HG03064 (cell line): ENCODE data around the gene LETM1.
"Not testable (repeated sequence)": the region's sequence is repeated elsewhere in the genome, so short reads cannot be mapped to it uniquely, and the experiment has no call there.

Experiments used
- ATAC-seq: cut with Tn5 transposase; IDR thresholded peaks from one replicate; pipeline ENCODE4 v1.9.1; 2021; ENCODE audit warnings: low read depth; ENCODE audit not compliant: unreplicated experiment

Gene LETM1

DNA sequence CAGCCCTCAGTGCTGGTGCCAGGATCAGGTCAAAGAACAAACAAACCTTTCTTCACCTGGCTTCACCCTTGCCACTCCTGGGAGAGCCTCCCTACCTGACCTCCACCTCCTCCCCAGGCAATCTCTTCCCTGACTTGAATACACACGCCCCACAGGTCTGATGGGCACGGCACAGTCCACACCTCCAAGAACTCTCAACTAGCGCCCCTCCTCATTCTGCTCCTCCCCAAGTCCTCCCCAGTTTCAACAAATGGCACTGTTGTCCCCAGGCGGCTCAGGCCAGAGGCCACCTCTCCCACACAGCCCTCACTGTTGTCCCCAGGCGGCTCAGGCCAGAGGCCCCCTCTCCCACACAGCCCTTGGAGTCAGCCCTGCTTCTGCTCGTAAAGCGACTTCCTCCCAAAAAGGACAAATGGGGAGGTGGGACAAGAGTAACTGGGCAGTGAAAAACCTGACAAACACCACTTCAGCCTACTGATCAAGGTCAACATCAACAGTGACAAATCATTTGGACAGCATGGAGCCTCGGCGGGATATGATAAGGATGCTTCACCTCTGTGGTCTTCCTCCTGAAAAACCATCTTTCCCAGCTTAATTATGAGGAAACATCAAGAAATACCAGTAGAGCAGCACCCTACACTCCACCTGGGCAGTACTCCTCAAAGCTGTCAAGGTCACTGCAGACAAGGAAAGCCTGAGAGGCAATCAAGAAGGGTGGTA lies 2.9 kb downstream of the LETM1 start:
- no peak for ATAC-seq

DNA sequence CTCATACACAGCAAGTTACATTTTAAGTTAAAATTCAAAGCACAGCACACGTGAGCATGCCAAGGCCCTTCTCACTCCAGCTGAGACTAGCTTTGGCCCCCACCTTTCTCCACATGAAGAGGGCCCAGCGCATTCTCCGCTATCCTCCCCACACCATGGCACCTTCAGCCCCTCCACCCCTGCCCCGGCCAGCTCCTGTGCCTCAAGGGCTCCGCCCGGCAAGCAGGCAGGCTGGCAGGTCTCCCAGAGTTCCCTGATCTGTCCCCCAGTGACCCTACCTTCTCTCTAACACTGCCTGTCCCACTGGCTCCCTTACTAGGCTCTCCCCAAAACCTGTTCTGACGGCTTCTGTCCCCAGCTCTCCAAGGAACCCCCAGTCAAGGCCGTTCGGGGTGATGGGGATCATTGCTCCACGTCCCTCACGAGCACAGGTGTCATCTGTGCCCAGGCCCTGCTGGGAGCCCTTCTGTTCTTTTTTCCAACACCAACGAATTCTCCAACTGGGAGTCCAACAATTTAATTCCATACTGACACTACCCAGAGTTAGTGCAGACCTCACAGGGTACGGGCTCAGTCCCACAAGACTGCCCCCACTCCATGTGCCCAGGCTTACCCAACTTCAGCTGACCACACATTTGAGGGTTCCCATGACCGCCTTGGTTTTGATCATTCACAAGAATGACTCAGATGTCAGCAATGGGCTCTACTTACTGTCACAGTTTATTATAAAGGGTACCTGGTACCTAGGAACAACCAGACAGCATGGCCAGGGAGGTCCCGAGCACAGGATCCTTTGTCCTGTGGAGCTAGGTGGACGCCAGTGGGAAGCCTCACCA lies 4.2 kb downstream of the LETM1 start:
- ATAC-seq: no peak

DNA sequence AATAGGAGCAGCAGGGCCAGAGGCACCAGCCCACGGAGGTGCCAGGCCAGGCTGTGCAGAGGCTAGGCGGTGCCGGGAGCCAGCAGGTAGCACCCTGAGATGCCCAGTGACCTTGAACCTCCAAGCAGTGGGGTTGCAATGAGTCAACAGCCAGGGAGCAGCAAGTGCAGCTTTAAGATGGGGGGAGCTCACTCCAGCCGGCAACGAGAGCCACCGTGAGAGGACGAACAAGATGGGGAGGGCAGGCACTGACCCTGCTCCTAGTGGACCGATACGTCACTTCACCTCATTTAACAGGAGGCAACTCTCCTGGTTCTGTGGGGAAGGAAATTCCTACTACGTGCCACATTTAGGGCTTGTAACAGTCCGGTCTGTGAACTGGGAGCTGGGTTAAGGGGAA lies 4.8 kb downstream of the LETM1 start:
- ATAC-seq: no peak

DNA sequence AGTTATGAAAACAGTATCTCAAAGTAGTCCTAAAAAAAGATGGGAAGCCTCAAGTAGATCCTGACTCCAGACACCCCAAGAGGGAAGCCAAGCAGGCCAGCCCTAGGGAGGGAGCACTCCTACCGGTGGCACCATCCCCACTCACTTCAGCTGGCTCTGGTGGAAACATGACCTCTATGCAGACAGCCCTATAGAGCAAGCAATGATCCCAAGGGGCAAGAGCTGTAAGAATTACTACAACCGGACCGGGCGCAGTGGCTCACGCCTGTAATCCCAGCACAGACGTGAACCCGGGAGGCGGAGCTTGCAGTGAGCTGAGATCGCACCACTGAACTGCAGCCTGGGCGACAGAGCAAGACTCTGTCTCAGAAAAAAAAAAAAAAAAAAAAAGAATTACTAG lies 5.7 kb downstream of the LETM1 start:
- no peak for ATAC-seq

DNA sequence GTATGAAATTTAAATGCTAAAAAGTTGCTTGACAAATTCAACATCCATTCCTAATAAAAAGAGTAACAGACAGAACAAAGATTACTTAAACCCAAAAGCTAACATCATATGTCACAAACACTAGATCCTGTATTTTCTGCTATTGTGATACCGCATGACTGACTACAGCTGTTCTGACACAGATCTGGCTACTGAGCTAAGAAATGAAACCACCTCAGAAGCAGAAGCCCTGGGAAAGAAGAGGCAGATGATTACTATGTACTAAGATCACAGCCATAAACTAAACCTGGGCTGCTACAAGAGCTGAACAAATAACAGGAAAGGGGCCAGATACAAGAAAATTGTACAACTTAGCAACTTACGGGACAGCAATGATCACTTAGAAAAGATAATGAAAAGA lies 9.4 kb downstream of the LETM1 start:
- ATAC-seq: no peak

DNA sequence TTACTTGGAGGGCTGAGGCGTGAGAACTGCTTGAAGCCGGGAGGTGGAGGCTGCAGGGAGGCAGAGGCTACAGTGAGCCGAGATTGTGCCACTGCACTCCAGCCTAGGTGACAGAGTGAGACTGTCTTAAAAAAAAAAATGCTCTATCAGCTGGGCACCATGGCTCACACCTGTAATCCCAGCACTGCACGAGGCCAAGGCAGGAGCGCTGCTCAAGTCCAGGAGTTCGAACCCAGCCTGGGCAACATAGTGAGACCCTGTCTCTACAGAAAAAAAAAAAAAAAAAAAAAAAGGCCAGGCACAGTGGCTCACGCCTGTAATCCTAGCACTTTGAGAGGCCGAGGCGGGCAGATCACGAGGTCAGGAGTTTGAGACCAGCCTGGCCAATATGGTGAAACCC lies 11.3 kb downstream of the LETM1 start:
- not testable (repeated sequence) for ATAC-seq

DNA sequence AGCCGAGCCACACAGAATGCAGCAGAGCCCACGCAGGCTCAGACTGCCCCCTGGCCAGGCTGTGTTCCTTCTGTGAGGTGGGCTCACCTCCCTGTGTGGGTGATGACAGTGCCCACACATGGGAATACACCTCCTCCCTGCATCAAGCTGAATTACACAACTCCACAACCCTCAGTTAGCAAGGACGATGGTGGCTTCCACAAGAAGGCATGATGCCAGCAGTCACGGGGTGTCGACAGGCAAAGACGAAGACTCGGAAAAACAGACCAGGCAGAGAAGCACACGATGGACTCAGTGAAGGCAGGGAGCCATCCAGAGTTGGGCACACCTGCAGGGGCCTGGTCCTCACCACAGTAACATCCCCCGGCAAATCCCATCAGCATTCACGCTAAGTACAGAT lies 12.1 kb downstream of the LETM1 start:
- no peak for ATAC-seq

DNA sequence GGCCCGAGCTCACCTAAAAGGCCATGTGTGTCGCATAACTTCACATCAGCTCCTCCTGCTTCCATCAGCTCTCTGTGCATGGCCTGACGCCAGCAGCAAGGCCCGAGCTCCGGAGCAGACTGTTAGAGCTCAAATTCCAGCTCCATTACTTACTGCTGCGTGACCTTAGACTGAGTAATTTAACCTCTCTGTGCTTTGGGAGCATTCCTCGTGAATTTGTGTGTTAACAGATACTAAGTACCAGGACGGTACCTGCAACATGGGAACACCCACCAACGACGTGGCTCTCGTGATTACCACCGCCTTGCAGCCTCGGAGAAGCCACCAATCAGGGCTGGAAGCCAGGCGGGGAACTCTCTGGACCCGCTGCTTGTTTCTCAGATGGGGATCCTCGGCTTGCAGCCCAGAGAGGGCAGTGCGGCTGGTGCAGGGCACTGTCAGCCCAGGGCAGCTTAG lies 12.9 kb downstream of the LETM1 start:
- no peak for ATAC-seq

DNA sequence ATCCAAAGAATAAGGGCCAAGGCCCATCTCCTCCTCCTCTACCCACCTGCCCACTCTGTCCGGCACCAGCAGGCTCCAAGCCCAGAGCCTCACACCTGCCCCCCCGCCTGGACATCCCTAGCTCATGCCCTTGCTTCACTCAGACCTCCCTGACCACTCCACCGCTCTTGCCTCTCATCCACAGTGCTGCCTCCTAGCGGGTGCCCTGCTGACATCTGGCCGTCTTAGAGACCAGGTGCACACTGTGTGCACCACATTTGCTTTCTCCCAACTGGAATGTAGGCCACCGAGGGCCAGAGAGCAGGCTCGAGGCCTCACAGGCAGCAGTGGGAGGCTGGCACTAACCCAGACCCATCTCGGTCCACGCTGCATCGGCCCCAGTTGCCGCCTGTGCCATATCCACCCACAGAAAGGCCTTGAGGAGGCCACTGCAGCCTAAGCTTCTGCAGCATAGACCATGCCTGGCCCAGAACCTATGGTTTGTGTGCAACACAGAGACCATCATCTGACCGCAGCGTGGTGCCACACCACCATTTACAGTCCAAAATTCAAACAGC lies 13.5 kb downstream of the LETM1 start:
- no peak for ATAC-seq

DNA sequence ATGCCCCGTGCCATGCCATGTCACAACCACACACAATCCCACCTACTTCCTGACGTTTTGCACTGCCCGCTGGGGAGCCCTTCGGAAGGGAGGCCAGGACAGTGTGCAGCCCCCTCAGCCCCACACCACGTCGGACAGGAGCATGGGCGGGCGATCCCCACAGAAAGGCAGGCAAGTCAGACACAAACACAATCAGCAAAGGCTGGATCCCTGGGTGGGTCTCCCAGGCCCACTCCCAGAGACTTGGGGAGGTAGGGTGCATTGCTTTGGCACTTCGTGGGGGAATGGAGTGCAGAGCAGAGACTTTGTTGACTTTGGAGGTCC lies 14.1 kb downstream of the LETM1 start:
- ATAC-seq: no peak

DNA sequence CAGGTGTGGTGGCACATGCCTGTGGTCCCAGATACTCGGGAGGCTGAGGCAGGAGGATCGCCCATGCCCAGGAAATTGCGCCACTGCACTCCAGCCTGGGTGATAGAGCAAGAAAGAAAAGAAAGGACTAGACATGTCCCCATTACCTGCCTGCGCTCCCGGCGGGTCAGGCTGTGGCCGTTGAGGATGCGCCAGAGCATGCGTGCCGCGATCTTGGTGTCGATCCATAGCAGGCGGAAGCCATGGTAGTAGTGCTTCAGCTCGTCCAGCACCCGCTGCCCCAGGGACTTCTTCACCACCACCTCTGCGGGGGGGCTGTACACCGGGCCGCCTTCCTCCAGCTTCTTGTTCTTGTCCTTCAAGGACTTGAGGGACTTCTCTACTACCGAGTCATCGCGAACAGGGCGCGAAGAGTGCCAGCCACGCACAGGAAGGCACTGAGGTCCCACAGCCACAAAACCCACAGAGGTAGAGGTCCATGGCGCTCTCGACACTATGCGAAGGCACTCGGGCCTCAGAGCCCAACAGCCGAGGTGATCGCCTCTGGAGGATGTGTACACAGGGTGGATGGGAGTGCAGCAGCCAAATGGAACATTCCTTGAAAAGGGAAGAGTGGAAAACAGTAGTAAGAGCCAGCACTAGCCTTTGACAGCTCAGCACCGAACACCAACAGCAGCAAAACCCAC lies 14.6 kb downstream of the LETM1 start:
- no peak for ATAC-seq

DNA sequence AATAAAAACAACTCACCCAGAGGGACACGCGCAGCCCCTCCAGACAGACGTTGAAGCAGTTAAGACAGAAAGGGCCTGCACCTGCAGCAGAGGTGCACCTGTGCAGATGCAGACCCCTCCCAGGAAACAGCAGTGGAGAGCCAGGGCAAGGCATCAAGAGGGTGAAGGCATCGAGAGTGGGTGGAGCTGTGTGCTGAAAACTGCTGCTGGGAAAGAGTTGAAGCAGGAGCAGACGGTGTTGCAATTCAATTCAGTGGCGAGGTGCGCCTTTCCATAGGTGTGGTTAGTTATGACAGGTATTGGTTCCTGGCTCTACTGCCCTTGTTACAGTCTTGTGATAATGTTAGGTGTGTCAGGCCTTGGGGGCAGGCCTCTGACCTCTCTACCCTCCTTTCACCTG lies 16.7 kb downstream of the LETM1 start:
- ATAC-seq: no peak

DNA sequence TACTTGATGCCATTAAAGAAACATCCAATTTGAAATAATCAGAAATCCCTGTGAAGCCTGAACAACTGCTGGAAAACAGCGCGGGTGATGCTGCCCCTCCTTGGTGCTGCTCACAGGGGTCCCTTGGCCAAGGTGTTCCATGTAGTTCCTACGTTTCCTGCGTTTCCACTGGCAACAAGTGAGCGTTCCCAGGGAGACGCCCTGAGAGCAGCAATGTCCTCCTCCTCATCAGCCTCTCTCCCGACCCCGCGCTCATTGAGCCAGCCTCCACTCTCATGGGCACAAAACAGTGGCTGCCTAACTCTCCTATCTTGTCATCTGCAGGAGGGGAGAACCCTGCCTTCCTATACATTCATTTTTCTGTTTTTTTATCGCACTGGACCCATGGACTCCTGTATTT lies 18.9 kb downstream of the LETM1 start:
- no peak for ATAC-seq

DNA sequence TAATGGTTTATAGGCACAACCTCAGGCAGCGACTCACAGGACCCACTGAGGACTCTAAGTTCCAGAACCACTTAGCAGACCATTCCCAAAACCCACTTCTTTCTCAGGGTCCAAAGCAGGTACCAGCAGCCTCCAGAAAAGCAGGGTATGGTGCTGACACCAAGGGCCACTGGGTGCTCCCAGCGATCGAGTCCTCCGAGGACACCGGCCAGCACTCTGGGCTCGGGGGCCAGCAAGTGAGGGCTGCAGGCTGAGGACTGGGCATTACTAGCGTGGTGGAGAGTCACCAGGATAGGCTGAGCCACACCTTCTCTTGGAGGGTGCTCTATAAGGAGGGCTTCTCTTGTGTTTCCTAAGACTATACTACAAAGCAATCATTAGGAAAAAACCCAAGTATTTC lies 19.3 kb downstream of the LETM1 start:
- no peak for ATAC-seq

DNA sequence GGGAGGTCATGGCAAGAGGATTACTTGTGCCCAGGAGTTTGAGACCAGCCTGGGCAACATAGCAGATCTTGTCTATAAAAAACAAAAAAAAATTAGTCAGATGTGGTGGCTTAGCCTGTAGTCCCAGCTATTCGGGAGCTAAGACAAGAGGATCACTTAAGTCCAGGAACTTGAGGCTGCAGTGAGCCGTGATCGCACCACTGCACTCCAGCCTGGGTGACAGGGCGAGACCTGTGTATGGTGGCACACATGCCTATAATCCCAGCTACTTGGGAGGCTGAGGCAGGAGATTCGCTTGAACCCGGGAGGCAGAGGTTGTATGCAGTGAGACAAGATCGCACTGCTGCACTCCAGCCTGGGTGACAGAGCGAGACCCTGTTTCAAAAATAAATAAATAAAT lies 20.1 kb downstream of the LETM1 start:
- not testable (repeated sequence) for ATAC-seq

DNA sequence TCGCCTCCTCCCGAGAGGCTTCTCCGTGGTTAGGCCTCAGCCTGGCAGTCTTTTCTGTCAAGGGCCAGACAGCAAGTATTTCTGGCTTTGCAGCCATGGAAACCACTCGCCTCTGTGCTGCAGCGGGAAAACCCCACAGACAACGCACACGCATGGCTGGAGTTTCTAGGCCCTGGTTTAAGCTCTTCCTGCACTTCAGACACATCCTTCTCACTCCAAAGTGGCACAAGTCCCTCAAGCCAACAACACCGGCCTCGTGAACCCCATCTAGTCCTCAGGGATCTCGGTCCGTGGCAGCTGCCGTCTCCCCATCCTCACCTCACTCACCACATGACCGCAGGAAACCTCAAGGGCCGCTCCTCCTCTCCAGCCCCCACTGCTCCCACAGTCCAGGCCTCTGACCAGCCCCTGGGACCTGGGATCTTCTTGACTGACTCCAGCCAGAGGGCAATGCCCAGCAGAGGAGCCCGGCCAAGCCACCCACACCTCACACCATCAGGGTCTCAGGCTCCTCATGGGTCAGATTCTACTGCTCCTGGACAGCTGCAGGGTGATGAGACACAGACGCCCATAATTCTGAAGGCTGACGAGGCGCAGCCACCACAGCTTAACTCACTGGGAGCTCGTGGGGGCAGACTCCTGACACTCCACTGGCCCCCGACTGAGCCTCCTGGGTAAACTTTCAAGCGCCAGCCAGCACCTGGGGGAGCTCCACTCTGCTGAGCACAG lies 21.7 kb downstream of the LETM1 start:
- no peak for ATAC-seq

DNA sequence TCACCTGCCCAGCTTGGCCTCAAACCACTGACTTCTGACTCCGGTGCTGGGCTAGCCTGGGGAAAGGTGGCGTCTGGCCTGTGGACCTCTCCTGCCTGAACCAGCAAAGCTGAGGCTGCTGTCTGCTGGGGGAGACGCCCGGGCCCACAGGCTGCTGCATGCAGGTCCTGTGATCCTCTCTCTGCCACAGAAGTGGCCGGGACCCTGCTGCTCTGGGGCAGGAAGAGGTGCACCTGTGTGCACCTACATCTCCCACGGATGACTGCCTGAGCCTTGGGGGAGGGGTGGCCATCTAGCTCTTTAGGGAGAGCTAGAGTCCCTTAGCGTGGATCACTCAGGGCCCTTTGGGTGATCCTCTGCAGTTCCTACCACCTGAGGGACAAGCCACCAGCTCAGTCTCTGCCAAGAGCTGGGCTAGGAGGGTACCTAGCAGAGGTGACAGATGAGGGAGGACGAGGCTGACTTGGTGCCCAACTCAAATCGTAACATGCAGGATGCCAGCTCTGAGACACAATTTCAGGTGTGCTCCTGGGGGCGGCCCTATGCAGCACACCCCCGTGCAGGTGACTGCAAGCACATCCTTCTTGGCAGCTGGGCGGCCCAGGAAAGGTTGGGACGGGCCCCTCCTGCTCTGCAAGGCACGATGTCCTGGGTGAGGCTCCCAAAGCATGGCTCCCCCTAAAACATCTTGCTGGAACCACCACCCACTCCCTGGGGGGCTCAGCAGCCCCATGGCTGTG lies 22.5 kb downstream of the LETM1 start:
- ATAC-seq: no peak

DNA sequence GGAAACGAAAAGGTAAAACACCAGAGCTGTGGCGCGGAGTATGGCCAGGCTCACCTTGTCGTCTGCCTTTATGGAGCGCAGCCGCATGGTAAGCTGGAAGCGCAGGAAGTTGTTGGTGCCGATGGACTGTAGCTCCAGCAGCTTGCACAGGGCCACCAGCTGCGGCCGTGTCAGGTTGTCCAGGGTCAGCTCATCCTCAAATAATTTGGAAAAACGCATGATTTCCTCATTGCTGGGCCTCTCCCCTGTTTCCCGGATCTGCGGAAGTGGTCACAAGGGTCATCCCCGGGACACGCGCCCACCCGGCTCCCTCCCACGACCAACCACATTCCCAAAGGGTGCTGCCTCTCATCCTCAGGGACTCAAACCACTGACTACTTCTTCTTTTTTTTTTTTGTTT lies 23.3 kb downstream of the LETM1 start:
- ATAC-seq: no peak

DNA sequence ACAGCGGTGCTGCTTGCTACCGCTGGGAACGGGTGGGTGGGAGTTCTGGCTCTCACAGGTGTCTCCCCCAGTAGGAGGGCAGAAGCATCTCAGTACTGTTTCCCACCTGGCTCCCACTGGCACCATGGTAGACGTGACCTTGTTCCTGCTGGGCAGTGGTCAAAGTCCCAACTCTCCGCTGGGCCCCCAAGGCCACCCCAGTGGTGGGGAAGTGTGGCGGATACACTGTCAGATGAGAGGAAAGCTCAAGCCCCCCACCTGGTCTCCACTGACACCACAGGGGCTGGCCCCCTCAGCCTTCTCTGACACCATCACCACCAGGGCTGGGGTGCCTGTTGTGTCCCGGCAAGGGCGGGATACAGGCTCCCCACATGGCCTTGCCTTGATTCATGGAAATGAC lies 24.6 kb downstream of the LETM1 start:
- ATAC-seq: no peak

DNA sequence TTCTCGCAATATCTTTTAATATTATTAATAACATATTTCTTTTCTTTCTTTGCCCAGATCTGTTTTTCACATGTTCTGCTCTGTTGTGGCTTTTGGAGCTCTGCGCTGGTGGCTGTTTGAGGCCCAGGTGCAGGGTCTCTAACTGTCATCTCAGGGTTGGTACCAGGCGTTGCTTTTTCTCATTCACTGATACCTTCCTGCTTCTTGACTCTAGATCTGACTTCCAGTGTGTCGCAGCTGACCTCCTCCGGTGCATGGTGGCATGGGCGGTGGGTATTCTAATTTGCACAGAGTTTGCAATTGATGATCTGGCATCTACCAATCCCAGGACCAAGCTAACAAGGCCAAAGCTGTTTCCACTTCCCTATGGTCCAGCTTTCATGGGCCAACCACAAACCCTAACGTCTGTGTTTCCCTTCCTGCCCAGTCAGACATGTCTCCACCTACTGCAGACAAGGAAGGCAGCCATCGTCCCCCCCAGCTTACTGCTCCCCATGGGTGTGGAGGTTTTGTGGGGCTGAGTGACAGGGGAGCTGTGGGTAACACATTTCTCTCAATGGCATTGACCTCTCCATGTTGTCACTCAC lies 25.2 kb downstream of the LETM1 start:
- ATAC-seq: no peak
